HepG2 (cell line): ENCODE data around the gene RASSF7. TPM values are rescaled to one million over a fixed set of nuclear protein-coding genes. Genes with fewer than 3 reads are reported as not detected.

Experiments
- CBX2 ChIP-seq, 2 experiments: fragments of 200-600 bp in 1 of 2; sonication (generic); formaldehyde crosslinking in 1 of 2; IDR thresholded peaks; 2 replicates each; pipeline versions ENCODE4 v1.7.0 to v1.8.1; 2018 to 2022; ENCODE audit warnings: low read depth in 2 of 2, low read length in 1 of 2, mild to moderate bottlenecking in 1 of 2, missing genetic modification reagents in 1 of 2
- CSRNP1 ChIP-seq: sonication (generic); formaldehyde crosslinking; IDR thresholded peaks from 2 replicates; pipeline ENCODE4 v1.8.1; 2023; ENCODE audit warnings: mild to moderate bottlenecking, missing genetic modification reagents
- FOSL2 ChIP-seq: sonication (generic); formaldehyde crosslinking; IDR thresholded peaks from 2 replicates; pipeline ENCODE4 v1.4.0; 2020; ENCODE audit warnings: missing genetic modification reagents
- HNF1A ChIP-seq, 2 experiments: sonication (generic) in 1 of 2; formaldehyde crosslinking in 1 of 2; IDR thresholded peaks; 2 replicates each; pipeline versions ENCODE4 v1.4.0 to v1.6.1; 2016 to 2020; ENCODE audit warnings: borderline replicate concordance in 1 of 2, low read depth in 1 of 2, mild to moderate bottlenecking in 1 of 2, missing genetic modification reagents in 1 of 2
- HNRNPH1 ChIP-seq: fragments of 200-400 bp; formaldehyde crosslinking; optimal IDR thresholded peaks from 2 replicates; pipeline ENCODE3; 2017; ENCODE audit warnings: mild to moderate bottlenecking, low read depth, low read length
- ISL2 ChIP-seq: sonication (generic); formaldehyde crosslinking; IDR thresholded peaks from 2 replicates; pipeline ENCODE4 v1.5.0; 2020; ENCODE audit warnings: missing genetic modification reagents
- POLR2A ChIP-seq, 2 experiments: IDR thresholded peaks; 2 replicates each; pipeline ENCODE4 v1.6.1; 2011; ENCODE audit warnings: low read depth in 2 of 2, low read length in 2 of 2, mild to moderate bottlenecking in 1 of 2, moderate library complexity in 1 of 2; ENCODE audit not compliant: insufficient read depth in 1 of 2
- REST ChIP-seq, 2 experiments: IDR thresholded peaks; 2 replicates each; pipeline ENCODE4 v1.6.1; 2011 to 2012; ENCODE audit warnings: low read length in 2 of 2, borderline replicate concordance in 1 of 2, low read depth in 1 of 2, mild to moderate bottlenecking in 1 of 2, moderate library complexity in 1 of 2
- THRA ChIP-seq: sonication (generic); formaldehyde crosslinking; IDR thresholded peaks from 2 replicates; pipeline ENCODE4 v1.4.0; 2020; ENCODE audit warnings: missing genetic modification reagents, borderline replicate concordance
- ZNF275 ChIP-seq: sonication (generic); formaldehyde crosslinking; IDR thresholded peaks from 2 replicates; pipeline ENCODE4 v1.8.0; 2022; ENCODE audit warnings: missing genetic modification reagents, mild to moderate bottlenecking, inconsistent platforms, borderline replicate concordance
- ZNF674 ChIP-seq: sonication (generic); formaldehyde crosslinking; IDR thresholded peaks from 2 replicates; pipeline ENCODE4 v1.5.0; 2020; ENCODE audit warnings: low read depth, mild to moderate bottlenecking, missing genetic modification reagents
- ZNF790 ChIP-seq: sonication (generic); formaldehyde crosslinking; IDR thresholded peaks from 2 replicates; pipeline ENCODE4 v1.8.0; 2022; ENCODE audit warnings: missing genetic modification reagents, mild to moderate bottlenecking, borderline replicate concordance
- polyA plus RNA-seq, 8 experiments: library from polyadenylated mRNA; depleted of rRNA in 3 of 8; stranded (reverse) in 7 of 8; unstranded in 1 of 8; fragments of >200 nt; fragmentation: Illumina TruSeq in 4 of 8; extraction: Trizol in 4 of 8; gene quantifications; 2 replicates each; pipeline versions ENCODE4 v1.2.1 to v1.2.3, GENCODE V29; 2011 to 2016; ENCODE audit warnings: low read depth in 4 of 8, missing spikeins in 1 of 8, mixed read lengths in 1 of 8; ENCODE audit not compliant: insufficient read depth in 1 of 8
- total RNA-seq, 5 experiments: library from RNA; depleted of rRNA; stranded (reverse); fragments of >200 nt; fragmentation: Illumina TruSeq; extraction: Trizol; gene quantifications; 2 replicates each; pipeline ENCODE4 v1.2.3, GENCODE V29; 2016; ENCODE audit warnings: low read depth in 1 of 5
- TF ChIP-seq, protein P1 (sequence below): sonication (generic); formaldehyde crosslinking; IDR thresholded peaks from 2 replicates; pipeline ENCODE4 v1.5.0; 2020; ENCODE audit warnings: missing genetic modification reagents, mild to moderate bottlenecking, borderline replicate concordance

The RASSF7 gene
- total and polyA plus RNA-seq, 2 of the 13 experiments (the other 11 are each of a cell fraction or from before 2014, with no cell fraction given), result 20.2 to 28.6 TPM

DNA sequence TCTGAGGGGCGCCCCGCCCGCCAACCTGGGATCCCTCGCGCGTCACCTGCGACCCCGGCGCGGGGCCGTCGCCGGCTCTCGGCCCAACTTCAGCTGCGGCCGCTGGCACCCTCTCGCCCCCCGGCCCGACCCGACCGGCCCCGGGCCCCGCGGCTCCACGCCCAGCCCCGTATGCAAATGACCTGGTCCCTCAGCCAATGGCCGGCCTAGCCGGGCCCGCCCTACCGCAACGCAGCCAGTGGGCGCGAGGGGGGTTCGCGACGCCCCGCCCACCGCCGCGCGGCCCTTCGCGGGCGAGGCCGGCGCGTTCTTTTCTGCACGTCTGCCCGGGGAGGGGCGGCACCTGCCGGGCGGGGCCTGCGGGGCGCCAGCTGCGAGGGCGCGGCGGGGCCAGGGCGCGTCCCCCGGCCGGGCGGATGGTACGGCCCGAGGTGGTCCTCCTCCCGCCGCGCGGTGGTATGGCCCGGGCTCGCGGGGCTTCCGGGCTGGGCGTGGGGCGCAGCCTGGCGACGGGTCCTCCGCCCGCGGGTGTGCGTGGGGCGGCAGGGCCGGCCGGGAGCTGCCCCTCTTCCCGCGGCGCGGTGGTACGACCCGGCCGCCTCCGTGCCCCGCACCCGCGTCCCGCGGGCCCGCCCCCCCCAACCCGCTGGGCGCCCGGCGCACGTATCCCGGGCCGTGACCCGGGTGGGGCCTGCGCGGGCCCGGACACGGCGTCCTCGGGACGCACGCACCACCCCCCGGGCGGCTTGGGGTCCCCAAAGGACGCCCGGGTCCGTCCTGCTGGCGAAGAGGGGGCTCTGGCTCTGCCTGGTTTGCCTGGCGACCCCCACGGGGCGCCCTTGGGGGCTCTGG lies 7.8 kb downstream of the RASSF7 start (continued):
- TF ChIP-seq ZNF674 (CRISPR knock-in tag) (no peak), POLR2A (IDR thresholded peaks at IDR 0.05; ENCODE audit: insufficient read depth in 1 of 2, low read depth in 2 of 2, low read length in 2 of 2) (no peak), FOSL2 (CRISPR knock-in tag) (no peak), HNRNPH1 (no peak), HNF1A (IDR thresholded peaks at IDR 0.05; ENCODE audit: low read depth) (no peak), HNF1A (CRISPR knock-in tag; IDR thresholded peaks at IDR 0.05; ENCODE audit: borderline replicate concordance) (no peak), ISL2 (CRISPR knock-in tag) (0 out of 2 replicates have a peak, but pooled peaks have one; percentile 2), THRA (CRISPR knock-in tag) (no peak), ZNF275 (CRISPR knock-in tag) (no peak), REST (IDR thresholded peaks at IDR 0.05; ENCODE audit: borderline replicate concordance in 1 of 2, low read depth in 1 of 2, low read length in 2 of 2) (no peak), ZNF790 (no peak), CSRNP1 (CRISPR knock-in tag) (no peak), CBX2 (IDR thresholded peaks at IDR 0.05; ENCODE audit: low read depth, low read length) (no peak), CBX2 (CRISPR knock-in tag; IDR thresholded peaks at IDR 0.05; ENCODE audit: low read depth) (no peak)
- TF ChIP-seq, protein P1, sequence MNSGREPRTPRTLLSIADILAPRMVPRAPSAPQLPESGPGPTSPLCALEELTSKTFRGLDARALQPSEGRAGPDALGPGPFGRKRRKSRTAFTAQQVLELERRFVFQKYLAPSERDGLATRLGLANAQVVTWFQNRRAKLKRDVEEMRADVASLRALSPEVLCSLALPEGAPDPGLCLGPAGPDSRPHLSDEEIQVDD (CRISPR knock-in tag), result no peak
